ENCODE measurements around the gene PRAMEF12. TPM values are rescaled to one million over a fixed set of nuclear protein-coding genes. Genes with fewer than 3 reads are reported as not detected.
A peak's percentile ranks its signal among the peaks of the same experiment; 100 is the strongest.
"Not testable (repeated sequence)": the region's sequence is repeated elsewhere in the genome, so short reads cannot be mapped to it uniquely, and the experiment has no call there.

Gene PRAMEF12
- total RNA-seq, 1 donor from 2014 or later = not detected

- ATAC-seq (no peak), DNase-seq (no peak)
- H3K27me3 ChIP-seq (ENCODE audit: low read depth) = no peaks in the 10 kb centered on the region
- H3K9me3 ChIP-seq = no peaks in the 10 kb centered on the region
- no peak overlapping the region for H3K27ac ChIP-seq
- no peaks in the 10 kb centered on the region for H3K4me1 ChIP-seq
- intact Hi-C loops (cut with DNase I) = no loop called here
- H3K4me3 ChIP-seq = no peak overlapping the region
- TF ChIP-seq, protein P1, sequence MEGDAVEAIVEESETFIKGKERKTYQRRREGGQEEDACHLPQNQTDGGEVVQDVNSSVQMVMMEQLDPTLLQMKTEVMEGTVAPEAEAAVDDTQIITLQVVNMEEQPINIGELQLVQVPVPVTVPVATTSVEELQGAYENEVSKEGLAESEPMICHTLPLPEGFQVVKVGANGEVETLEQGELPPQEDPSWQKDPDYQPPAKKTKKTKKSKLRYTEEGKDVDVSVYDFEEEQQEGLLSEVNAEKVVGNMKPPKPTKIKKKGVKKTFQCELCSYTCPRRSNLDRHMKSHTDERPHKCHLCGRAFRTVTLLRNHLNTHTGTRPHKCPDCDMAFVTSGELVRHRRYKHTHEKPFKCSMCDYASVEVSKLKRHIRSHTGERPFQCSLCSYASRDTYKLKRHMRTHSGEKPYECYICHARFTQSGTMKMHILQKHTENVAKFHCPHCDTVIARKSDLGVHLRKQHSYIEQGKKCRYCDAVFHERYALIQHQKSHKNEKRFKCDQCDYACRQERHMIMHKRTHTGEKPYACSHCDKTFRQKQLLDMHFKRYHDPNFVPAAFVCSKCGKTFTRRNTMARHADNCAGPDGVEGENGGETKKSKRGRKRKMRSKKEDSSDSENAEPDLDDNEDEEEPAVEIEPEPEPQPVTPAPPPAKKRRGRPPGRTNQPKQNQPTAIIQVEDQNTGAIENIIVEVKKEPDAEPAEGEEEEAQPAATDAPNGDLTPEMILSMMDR (IDR thresholded peaks at IDR 0.05) = no peak
- H3K36me3 ChIP-seq = no peaks in the 10 kb centered on the region
These were observed 25.4 kb downstream of the PRAMEF12 start for GRCh38 chr1:12798911-12799310.

GRCh38 chr1:12799730-12800129 lies 26.2 kb downstream of the PRAMEF12 start:
- intact Hi-C loops (cut with DNase I) = no loop called here
- TF ChIP-seq, protein P1 (IDR thresholded peaks at IDR 0.05) = no peak

GRCh38 chr1:12809933-12810332 lies 36.4 kb downstream of the PRAMEF12 start:
- H3K9me3 ChIP-seq = peaks cover 7% of the 10 kb centered on the region
- no peak overlapping the region for H3K27ac ChIP-seq
- no peaks in the 10 kb centered on the region for H3K4me1 ChIP-seq
- peaks cover 4% of the 10 kb centered on the region for H3K27me3 ChIP-seq (ENCODE audit: low read depth)
- DNase-seq (no peak), ATAC-seq (no peak)
- H3K36me3 ChIP-seq = no peaks in the 10 kb centered on the region
- intact Hi-C loops (cut with DNase I) = no loop called here
- TF ChIP-seq, protein P1 (IDR thresholded peaks at IDR 0.05) = no peak
- H3K4me3 ChIP-seq = no peak overlapping the region

More at GRCh38 chr1:12799730-12800129, 26.2 kb downstream of the PRAMEF12 start:
- no peaks in the 10 kb centered on the region for H3K27me3 ChIP-seq (ENCODE audit: low read depth)
- no peaks in the 10 kb centered on the region for H3K4me1 ChIP-seq
- H3K4me3 ChIP-seq = no peak overlapping the region
- H3K36me3 ChIP-seq = no peaks in the 10 kb centered on the region
- no peak for ATAC-seq
- no peak overlapping the region for H3K27ac ChIP-seq
- peaks cover 3% of the 10 kb centered on the region for H3K9me3 ChIP-seq
- DNase-seq = no peak

GRCh38 chr1:12810691-12811408 lies 37.3 kb downstream of the PRAMEF12 start:
- DNase-seq (no peak), ATAC-seq (peak in 1 of 2 donors; percentile 18)
- Histone ChIP-seq H3K4me3 (no peak overlapping the region), H3K27me3 (ENCODE audit: low read depth) (peaks cover 4% of the 10 kb centered on the region), H3K36me3 (no peaks in the 10 kb centered on the region), H3K9me3 (no peaks in the 10 kb centered on the region), H3K4me1 (no peaks in the 10 kb centered on the region), H3K27ac (no peak overlapping the region)
- intact Hi-C loops (cut with DNase I) = no loop called here
- TF ChIP-seq, protein P1 (IDR thresholded peaks at IDR 0.05) = no peak

DNA sequence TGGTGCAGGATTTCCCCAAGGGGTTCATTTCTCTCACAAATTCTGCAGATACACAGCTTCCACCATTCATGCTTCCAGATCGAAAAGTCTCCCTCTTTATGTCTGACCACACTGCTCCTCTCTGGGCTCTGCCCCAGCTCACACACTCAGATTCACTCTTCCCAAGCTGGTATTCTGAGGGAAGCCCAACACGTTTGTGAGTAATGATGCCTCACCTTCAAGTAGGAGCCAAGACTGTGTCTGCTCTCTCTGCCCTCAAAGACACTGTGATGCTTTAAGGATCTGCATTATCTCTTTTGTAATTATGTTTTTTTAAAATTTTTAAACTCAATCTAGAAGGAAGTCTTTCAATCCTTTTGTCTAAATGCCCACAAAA lies 37.9 kb downstream of the PRAMEF12 start:
- intact Hi-C loops (cut with DNase I) = no loop called here
- no peak for ATAC-seq
- no peaks in the 10 kb centered on the region for H3K9me3 ChIP-seq
- TF ChIP-seq, protein P1 (IDR thresholded peaks at IDR 0.05) = no peak
- DNase-seq = no peak
- no peaks in the 10 kb centered on the region for H3K36me3 ChIP-seq
- H3K27ac ChIP-seq = no peak overlapping the region
- H3K4me3 ChIP-seq = no peak overlapping the region
- no peaks in the 10 kb centered on the region for H3K4me1 ChIP-seq
- peaks cover 3% of the 10 kb centered on the region for H3K27me3 ChIP-seq (ENCODE audit: low read depth)

DNA sequence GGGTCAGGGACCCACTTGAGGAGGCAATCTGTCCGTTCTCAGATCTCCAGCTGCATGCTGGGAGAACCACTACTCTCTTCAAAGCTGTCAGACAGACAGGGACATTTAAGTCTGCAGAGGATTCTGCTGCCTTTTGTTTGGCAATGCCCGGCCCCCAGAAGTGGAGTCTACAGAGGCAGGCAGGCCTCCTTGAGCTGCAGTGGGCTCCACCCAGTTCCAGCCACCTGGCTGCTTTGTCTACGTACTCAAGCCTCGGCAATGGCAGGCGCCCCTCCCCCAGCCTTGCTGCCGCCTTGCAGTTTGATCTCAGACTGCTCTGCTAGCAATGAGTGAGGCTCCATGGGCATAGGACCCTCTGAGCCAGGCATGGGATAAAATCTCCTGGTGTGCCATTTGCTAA lies 45.5 kb downstream of the PRAMEF12 start:
- ATAC-seq; intact Hi-C loops (cut with DNase I); DNase-seq: not testable (repeated sequence)

More for the DNA sequence above, 45.5 kb downstream of the PRAMEF12 start:
- H3K9me3 ChIP-seq; H3K27ac ChIP-seq; H3K27me3 ChIP-seq (ENCODE audit: low read depth); H3K4me1 ChIP-seq; H3K36me3 ChIP-seq; H3K4me3 ChIP-seq: not testable (repeated sequence)

Measured in lower lobe of right lung (tissue), 2 donors.